RWPE2 (cell line): ENCODE measurements around the gene OR52B6.
"Not testable (repeated sequence)": the region's sequence is repeated elsewhere in the genome, so short reads cannot be mapped to it uniquely, and the experiment has no call there.

Experiments
- ATAC-seq: fragments of 200-7000 bp; cut with Tn5 transposase; 3 replicates; pipeline ENCODE4 v1.9.1; 2021; ENCODE audit warnings: low read depth
- DNase-seq: peaks from one replicate; pipeline ENCODE4 v3.0.0-alpha.2; 2020; ENCODE audit warnings: low spot score
- H3K27ac ChIP-seq: fragments of 450-650 bp; 2 replicates; pipeline ENCODE4 v1.5.1; 2017; ENCODE audit warnings: mild to moderate bottlenecking; ENCODE audit not compliant: poor library complexity, severe bottlenecking
- H3K27me3 ChIP-seq: fragments of 250-450 bp; sonication (Bioruptor Pico); 2 replicates; pipeline ENCODE4 v1.5.1; 2021; ENCODE audit warnings: mild to moderate bottlenecking, moderate library complexity; ENCODE audit not compliant: insufficient read depth, poor library complexity, severe bottlenecking
- H3K36me3 ChIP-seq: fragments of 250-450 bp; sonication (Bioruptor Pico); 2 replicates; pipeline ENCODE4 v1.5.1; 2020; ENCODE audit warnings: low read depth, mild to moderate bottlenecking, moderate library complexity
- H3K4me1 ChIP-seq: fragments of 250-450 bp; sonication (Bioruptor Pico); 2 replicates; pipeline ENCODE4 v1.5.1; 2021; ENCODE audit warnings: mild to moderate bottlenecking, moderate library complexity; ENCODE audit not compliant: insufficient read depth, poor library complexity, severe bottlenecking
- H3K4me3 ChIP-seq: fragments of 250-450 bp; sonication (Bioruptor Pico); 2 replicates; pipeline ENCODE4 v1.5.1; 2021; ENCODE audit warnings: mild to moderate bottlenecking, moderate library complexity; ENCODE audit not compliant: severe bottlenecking
- H3K9me3 ChIP-seq: fragments of 250-450 bp; sonication (Bioruptor Pico); 2 replicates; pipeline ENCODE4 v1.5.1; 2021; ENCODE audit warnings: mild to moderate bottlenecking, moderate library complexity; ENCODE audit not compliant: severe bottlenecking
- CTCF ChIP-seq: fragments of 450-650 bp; IDR thresholded peaks from one replicate; pipeline ENCODE4 v1.5.1; 2017; ENCODE audit warnings: mild to moderate bottlenecking, moderate library complexity; ENCODE audit not compliant: poor library complexity, severe bottlenecking

Gene OR52B6

GRCh38 chr11:5575152-5575551 is 5.5 kb upstream of the OR52B6 start:
- DNase-seq = no peak
- TF ChIP-seq CTCF = no peak
- H3K4me1 ChIP-seq = no peaks in the 10 kb centered on the region
- H3K4me3 ChIP-seq = no peak overlapping the region
- H3K27ac ChIP-seq = no peak overlapping the region
- no peak for ATAC-seq
- H3K9me3 ChIP-seq = no peaks in the 10 kb centered on the region
- H3K36me3 ChIP-seq = no peaks in the 10 kb centered on the region
- no peaks in the 10 kb centered on the region for H3K27me3 ChIP-seq

GRCh38 chr11:5577101-5577500 is 3.6 kb upstream of the OR52B6 start:
- TF ChIP-seq CTCF = no peak
- Histone ChIP-seq H3K27ac (no peak overlapping the region), H3K4me1 (no peaks in the 10 kb centered on the region), H3K27me3 (no peaks in the 10 kb centered on the region), H3K4me3 (no peak overlapping the region), H3K36me3 (no peaks in the 10 kb centered on the region), H3K9me3 (no peaks in the 10 kb centered on the region)
- ATAC-seq (no peak), DNase-seq (no peak)

- H3K4me1 ChIP-seq = no peaks in the 10 kb centered on the region
- no peaks in the 10 kb centered on the region for H3K27me3 ChIP-seq
- DNase-seq = no peak
- H3K36me3 ChIP-seq = no peaks in the 10 kb centered on the region
- ATAC-seq = no peak
- H3K9me3 ChIP-seq = no peaks in the 10 kb centered on the region
- no peak for TF ChIP-seq CTCF
- H3K4me3 ChIP-seq = no peak overlapping the region
- no peak overlapping the region for H3K27ac ChIP-seq
Observed at GRCh38 chr11:5581014-5581413, 337 bp downstream of the OR52B6 start.

- ATAC-seq, H3K27ac ChIP-seq, H3K4me3 ChIP-seq, H3K27me3 ChIP-seq, H3K9me3 ChIP-seq, DNase-seq, H3K4me1 ChIP-seq, H3K36me3 ChIP-seq: not testable (repeated sequence)
Observed at GRCh38 chr11:5584458-5584857, 3.8 kb downstream of the OR52B6 start.

GRCh38 chr11:5589906-5590305 is 9.2 kb downstream of the OR52B6 start:
- H3K4me3 ChIP-seq, H3K9me3 ChIP-seq, H3K4me1 ChIP-seq, H3K27ac ChIP-seq, H3K27me3 ChIP-seq, DNase-seq, ATAC-seq, H3K36me3 ChIP-seq: not testable (repeated sequence)

GRCh38 chr11:5591613-5592012 is 10.9 kb downstream of the OR52B6 start:
- no peak for TF ChIP-seq CTCF
- ATAC-seq (no peak), DNase-seq (no peak)
- Histone ChIP-seq H3K4me3 (no peak overlapping the region), H3K9me3 (peaks cover 2% of the 10 kb centered on the region), H3K36me3 (no peaks in the 10 kb centered on the region), H3K27ac (no peak overlapping the region), H3K4me1 (peaks cover 3% of the 10 kb centered on the region), H3K27me3 (no peaks in the 10 kb centered on the region)
